OCI-M2 (cell line): ENCODE measurements around the gene GPR176.
A peak's percentile ranks its signal among the peaks of the same experiment; 100 is the strongest.

Source experiments
- DNase-seq: peaks from one replicate; lab custom pipeline; 2025; ENCODE audit not compliant: unreplicated experiment; lab: John Stamatoyannopoulos, UW

The GPR176 gene

DNA sequence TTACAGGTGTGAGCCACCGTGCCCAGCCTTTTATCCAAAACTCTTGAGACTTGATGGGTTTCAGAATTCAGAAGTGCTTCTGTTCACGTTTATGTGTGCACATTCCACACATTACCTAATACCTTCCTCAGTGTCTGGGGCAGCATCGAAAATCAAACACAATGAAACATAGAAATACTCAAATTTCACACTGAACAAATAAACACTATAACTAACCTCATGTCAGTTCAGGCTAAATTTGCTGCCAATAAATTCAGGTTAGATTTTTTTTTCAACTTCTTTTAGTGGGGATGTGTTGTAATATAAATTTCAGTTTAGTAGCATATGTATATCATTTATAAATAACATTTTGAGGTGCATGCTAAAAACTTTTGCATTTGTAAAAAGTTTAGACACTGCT is 16.6 kb upstream of the GPR176 start:
- DNase-seq = no peak

DNA sequence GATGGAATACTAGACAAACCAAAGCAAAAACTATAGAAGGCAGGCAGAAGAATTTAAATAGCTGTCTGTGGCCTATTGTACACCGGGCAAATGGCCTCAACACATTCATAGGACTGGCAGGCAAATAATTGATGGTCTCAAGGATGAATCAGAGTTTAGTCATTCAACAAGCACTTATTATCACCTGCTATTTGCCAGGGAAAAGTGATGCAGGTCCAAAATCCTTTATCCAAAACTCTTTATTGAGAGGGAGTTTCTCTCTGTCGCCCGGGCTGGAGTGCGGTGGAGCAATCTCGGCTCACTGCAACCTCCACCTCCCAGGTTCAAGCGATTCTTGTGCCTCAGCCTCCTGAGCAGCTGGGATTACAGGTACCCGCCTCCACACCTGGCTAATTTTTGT is 16.1 kb upstream of the GPR176 start:
- DNase-seq = no peak

DNA sequence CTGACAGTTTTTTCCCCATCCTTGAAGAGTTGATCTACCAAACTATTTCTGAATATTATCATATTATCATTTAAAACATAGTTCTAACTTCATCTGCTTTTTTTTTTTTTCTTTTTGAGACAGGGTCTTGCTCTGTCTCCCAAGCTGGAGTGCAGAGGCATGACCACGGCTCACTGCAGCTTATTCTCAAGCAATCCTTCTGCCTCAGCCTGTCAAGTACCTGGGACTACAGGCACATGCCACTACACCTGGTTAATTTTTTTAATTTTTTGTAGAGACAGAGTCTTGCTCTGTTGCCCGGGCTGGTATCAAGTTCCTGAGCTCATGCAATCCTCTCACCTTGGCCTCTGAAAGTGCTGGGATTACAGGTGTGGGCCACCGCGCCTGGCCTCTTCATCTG is 15.2 kb upstream of the GPR176 start:
- no peak for DNase-seq

DNA sequence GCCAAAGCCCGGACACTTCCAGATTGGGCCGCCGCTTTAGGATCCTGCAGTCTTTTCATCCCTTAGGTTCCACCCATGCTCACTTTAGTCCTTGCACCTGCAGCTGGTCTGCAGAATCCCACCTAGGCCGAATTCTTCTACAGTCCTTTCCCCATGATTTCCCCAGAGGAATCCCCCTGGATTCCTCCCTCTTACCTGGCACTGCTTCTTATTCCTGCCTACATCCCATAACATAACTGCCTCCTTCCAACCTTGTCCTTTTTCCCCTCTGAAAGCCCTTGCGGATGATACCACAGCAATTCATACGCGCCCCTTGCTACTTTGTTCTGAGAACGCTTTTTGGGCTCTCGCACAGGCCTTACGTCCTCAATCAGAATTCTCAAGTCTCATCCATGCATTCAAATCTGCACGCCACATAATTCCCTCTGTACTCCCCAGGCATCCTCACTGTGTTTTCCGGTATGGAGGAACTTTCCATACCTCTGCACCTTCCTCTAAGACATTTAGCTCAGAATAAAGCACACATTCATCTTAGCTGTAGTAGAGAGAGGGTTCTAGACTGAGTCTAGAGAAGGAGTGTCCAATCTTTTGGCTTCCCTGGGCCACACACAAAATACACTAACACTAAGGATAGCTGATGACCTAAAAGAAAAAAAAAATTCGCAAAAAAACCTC is 14.5 kb upstream of the GPR176 start:
- no peak for DNase-seq

DNA sequence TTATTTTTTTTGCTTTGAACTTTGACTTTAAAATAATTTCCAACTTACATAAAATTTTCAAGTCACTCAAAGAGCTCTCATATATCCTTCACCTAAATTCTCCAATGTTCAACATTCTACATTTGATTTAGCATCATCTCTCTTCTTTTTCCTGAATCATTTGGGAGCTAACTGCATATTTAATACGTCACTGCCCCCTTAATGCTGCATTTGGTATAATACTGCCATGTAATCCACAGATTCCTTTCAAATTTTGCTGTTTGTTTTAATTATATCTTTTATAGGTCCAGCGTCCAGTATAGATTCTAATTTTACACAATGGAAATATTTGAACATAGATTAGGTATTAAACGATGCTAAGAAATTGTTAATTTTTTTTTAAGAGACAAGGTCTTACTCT is 11.5 kb upstream of the GPR176 start:
- no peak for DNase-seq

DNA sequence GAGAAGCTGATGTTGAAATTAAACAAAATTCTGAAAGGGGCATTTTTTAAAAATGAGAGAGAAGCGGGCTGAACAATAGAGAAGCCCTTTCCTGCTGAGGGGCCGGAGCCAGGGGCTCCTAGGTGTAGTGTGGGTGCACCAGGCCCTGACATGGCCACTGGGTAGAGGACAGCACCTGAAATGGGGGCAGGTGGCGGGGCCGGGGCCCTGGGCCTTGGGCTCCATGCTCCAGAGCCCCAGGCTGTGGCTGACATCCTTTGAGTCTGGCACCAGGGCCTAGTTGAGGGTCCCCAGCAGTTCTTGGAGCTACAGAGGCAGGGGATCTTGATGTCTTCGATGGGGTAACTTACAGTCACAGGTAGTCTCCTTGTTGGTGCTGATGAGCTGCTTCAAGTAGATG is 6.5 kb upstream of the GPR176 start:
- DNase-seq = no peak

DNA sequence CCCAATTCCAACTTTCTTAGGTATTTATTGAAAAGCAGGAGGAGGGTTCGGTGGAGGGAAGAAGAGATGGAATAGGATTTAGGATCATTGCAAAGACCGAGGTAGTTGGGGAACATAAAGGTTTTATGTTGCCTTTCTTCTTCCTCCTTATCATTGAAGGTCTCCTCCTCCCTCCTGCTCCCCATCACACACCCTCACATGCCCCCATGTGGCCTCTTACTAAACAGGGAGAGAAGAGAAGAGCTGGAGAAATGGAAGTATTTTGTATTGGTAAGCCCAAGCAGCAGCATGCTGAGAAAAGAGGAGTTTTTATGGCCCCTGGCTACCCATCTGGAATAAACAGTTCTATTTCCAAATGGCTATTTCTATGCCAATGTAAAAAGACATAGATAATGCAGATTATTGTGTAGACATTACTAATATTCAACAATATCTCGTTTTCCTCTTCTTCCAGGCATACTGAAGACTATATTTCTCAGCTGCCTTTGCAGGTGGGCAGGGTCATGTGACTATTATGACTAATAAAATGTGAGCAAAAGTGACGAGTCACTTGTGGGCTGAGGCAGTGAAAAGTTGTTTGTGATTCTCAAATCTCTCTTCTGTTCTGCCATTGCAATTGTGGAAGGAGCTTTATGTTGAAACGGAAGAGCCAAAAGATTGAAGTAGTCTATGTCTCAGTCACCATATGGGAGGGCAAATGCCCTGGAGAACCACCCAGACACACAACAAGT is 5.2 kb upstream of the GPR176 start:
- no peak for DNase-seq

DNA sequence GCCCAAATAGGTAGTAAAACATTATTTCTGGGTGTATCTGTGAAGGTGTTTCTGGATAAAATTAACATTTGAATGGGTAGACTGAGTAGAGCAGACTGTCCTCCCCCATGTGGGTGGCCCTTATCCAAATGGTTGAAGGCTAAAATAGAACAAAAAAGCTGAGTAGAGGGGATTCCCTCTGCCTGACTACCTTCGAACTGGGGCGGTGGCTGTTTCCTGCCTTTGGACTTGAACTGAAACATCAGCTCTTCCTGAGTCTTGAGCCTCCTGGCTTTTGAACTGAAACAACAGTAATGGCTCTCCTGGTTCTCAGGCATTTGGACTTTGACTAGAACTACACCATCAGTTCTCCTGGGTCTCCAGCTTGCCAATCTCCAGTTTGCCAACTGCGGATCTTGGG is 4.4 kb upstream of the GPR176 start:
- DNase-seq = no peak

DNA sequence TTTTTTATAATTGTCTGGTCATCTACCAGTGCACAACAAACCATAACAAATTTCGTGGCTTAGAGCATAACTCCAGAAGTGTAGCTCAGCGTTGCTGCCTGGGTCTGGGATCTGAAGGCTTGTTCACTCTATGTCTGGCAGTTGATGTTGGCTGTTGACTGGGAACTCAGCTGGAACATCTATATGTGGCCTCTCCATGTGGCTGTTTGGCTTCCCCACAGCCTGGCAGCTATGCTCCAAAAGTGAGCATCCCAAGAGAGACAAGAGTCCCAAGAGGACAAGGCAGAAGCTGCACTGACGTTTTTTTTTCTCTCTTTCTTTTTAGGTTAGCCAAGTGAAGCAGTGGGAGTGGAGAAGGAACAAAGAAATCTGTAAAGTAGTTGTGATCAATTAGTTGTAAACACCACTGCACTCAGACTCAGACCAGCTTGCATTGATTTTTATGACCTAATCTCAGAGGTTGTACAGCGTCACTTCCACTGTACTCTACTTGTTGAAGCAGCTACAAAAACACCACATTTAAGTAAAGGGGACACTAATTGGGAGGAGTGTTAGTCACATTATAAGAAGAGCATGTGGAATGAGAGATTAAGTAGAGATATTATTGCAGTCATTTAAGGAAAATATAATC is 2.5 kb upstream of the GPR176 start:
- no peak for DNase-seq

DNA sequence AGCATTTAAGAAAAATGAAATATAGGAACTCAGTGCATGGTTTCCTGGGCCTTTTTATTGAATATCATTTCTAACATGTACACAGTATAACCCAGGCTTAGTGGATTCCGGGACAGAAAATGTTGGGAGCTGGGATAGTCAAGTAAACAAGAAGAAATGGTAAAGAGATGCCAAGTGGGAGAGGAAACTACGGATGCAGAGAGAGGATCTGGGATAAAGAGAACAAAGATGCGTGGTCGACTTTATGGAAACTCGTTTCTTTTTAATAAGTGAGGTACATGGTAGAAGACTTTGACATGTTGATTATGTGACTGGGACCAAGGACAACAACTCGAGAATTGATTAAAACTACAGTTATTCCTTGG is 1.2 kb upstream of the GPR176 start:
- no peak for DNase-seq

DNA sequence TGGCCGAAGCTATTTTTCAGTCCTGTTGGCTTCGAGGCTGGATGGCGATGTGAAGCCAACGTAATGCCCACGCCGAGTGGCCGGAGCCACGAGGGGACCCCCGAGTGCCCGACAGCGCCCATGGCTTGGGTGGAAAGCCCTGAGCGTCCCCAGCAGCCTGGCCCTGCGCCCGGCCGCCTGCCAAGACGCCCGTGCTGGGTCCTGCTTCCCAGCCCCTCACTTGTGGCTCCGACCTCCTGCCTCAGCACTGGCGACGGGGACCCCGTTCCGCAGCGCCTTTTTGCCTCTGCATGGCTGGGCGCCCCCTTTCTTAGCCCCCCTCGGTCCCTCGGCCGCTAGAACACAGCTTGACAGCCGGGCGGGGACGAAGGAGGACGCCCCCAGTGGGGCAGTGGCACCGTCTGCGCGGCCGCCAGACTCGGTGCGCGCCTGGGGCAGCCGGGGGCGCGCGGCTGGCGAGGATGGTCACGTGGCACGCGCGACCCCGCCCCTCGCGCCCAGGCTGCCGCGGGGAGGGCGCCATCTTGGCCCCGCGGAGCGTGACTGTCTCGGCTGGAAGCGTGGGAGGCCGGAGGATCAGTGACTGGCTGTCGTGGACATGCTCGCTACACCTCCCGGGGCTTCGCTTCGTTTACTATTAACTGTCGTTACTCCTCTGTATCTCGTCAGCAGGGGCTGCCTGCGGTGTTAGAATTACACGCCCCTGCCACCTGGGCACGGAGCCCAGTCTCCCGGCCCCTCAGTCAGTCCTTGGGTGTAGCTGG is 626 bp upstream of the GPR176 start:
- DNase-seq = peak; percentile 24

DNA sequence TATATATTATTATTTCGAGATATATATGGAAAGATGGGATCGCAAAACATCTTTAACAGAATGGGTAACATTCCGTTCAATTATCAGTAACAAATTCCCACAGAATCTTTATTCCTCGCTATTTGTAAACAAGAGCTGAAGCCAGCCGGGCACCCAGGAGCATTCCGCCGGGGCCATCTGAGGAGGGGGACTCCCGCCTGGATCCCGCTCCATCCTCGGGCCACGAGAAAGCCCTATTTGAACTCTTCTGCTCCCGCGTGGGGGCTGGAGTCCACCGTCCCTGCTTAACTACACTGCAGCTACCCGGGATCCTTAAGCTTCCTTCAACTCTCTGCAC is 687 bp downstream of the GPR176 start:
- DNase-seq = no peak

DNA sequence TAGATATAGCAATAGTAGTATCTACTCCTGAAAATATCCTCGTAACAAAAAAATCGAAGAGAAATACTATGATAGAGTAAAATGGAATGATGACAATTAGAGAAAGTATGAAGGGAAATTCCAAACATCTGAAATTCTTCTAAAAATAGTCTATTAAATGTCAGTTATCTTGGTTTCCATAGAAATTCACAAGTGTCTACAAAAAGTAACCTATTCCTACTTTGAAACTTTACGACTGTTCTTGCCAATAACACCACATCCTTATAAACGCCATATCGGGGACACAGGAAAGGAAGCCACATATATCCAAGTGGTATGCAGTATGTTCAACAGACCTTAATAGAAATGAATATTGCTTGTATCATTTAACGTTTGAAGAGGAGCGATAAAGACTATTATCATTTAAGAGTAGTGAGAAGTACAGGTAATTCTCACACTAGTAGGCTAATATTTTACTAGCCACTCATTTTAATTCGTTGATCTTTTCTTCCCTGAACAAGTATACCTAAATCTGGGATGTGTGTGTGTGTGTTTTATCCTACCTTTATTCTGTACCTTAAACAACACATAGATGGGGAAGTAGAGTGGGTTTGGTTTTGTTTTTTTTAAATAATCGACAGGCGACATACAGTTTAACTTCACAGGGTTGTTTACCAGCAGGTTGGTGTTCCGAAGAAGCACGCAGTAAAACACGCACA is 1.2 kb downstream of the GPR176 start:
- no peak for DNase-seq

DNA sequence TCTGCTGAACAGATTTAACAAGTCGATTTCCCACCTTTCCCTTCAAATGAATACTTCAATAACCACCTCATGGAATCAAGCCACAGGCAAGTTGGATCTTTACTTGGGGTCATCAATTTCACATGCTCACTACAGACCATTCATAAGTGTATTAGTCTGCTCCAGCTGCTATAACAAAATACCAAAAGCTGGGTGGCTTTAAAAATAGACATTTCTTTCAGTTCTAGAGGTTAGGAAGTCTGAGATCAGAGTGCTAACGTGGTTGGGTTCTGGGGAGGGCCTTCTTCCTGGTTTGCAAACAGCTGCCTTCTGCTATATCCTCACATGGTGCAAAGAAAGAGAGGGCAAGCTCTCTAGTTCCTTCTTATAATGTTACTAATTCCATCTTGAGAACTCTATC is 5.1 kb downstream of the GPR176 start:
- no peak for DNase-seq

DNA sequence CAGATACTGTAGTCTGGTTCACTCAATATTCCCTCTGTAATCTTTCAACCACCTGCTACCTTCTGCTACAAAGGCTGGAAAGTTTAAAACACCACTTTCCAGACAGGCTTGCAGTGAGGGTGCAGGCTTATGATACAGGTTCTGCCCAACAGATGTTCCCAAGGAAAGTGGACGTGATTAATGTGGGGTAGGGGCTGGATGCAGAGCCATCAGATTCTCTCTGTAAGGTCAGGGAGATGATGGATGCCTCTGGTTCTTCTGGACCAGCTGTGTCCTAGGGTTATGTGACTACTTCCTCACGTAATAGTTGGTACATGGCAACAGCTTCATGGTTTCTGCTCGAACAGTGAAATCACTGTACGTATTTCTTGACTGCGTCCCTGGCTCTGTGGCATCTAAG is 11.1 kb downstream of the GPR176 start:
- DNase-seq = no peak

DNA sequence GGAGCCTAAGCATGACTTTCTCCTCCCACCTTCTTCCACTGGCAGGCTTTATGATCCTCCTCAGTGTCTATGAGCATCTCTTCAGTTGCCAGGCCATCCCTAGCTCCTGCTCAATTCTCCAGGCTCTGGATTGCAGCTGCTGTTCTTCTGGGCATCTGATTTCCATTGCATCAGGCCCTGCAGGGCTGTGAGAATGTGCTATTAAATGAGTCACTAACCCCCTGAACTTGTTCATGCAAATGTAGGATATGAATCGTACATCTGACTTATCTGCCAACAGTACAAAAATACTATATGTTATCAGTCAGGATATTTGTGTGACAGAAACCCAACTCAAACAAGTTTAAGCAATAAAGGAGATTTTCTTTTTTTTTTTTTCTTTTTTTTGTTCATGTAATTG is 11.9 kb downstream of the GPR176 start:
- DNase-seq = no peak

DNA sequence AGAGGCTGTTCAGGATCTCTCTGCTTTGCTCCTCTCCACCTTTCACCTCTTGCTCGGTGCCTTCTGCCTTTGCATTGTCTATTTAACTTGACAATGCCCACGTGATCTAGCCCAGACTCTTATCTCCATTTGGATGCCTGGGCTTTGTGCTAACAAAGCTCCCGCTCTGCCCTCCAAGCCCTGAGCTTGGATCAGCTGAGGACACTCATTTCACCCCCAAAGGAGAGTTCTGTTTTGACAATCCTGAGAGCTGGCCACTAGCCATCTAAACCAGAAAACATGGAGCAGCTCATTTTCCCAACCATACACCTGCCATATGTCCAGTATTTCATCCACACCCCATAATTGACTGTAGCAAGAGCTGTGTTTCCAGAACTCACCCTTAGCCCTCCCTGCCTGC is 12.8 kb downstream of the GPR176 start:
- no peak for DNase-seq

DNA sequence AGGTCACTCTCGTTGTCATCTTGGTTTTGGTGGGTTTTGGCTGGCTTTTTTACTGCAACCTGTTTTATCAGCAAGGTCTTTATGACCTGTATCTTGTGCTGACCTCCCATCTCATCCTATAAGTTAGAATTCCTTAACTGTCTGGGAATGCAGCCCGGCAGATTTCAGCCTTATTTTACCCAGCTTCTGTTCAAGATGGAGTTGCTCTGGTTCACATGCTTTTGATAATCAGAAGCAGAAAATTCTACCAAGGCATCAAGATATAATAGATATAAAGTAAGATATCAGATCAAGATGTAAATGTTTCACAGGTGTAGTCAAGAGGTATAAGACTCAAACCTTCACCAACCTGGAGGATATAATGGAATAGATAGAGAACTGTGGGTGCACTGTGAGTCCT is 16.0 kb downstream of the GPR176 start:
- no peak for DNase-seq

DNA sequence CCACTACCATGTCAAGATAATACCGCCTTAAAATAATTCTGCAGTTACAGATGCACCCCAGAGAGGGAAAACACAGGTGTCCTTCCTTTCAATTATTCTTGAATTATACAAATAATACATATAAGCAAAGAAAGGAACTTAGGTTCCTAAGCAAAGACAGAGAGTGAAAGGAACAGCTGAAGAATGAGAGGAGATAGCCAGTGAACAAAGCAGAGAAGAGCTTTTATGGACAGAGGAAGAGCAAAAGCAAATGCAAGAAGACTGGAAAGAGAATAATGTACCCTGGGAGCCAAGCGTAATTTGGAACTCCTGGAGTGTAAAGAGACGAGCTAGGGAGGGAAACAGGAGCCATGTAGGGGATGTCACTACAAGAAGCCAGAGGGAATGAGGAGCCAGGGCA is 21.7 kb downstream of the GPR176 start:
- no peak for DNase-seq

DNA sequence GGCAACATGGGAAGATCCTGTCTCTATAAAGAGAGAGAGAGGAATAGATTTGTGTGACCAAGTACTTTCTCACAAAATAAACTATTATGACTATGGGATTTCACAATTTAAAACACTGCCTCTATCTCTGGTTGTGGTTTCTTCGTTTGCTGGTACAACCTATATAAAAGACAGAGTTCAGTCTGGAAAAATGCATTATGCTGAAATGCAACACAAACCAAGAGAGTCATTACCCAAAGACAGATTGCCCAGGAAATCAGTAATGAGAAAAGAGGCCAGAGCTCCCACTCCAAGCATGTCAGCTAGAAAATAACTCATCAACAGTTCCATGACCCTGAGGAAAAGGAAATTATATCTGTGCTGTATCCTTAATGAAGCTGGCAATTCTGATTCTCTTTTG is 23.2 kb downstream of the GPR176 start:
- no peak for DNase-seq

DNA sequence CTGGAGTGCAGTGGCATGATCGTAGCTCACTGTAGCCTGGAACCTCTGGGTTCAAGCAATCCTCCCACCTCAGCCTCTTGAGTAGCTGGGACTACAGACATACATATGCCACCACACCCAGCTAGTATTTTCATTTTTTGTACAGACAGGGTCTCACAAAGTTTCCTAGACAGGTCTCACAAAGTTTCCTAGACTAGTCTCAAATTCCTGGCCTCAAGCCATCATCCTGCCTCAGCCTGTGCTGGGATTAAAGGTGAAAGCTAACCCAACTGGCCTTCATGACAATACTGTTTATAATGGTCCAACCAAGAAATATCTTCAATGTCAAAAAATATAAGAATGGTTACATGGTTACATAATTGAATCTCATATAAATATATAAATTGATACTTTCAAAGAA is 24.0 kb downstream of the GPR176 start:
- no peak for DNase-seq
